Epithelial cell of esophagus (primary cell): ENCODE measurements around the gene CACNA1B.
A peak's percentile ranks its signal among the peaks of the same experiment; 100 is the strongest.
"Not testable (repeated sequence)": the region's sequence is repeated elsewhere in the genome, so short reads cannot be mapped to it uniquely, and the experiment has no call there.

Source experiments
- DNase-seq: peaks from one replicate; pipeline ENCODE4 v3.0.0; 2010; ENCODE audit warnings: low read depth
- H3K4me3 ChIP-seq: 2 replicates; pipeline ENCODE4 v1.5.1; 2011; ENCODE audit warnings: mild to moderate bottlenecking, low read length, control low read depth
- CTCF ChIP-seq: IDR thresholded peaks from 2 replicates; pipeline ENCODE4 v1.5.1; 2011; ENCODE audit warnings: low read depth, mild to moderate bottlenecking, low read length, control low read depth, inconsistent platforms; ENCODE audit not compliant: insufficient read depth; ENCODE audit errors: missing control alignments

The CACNA1B gene

GRCh38 chr9:138132946-138133705 is 255.5 kb downstream of the CACNA1B start:
- not testable (repeated sequence) for H3K4me3 ChIP-seq, DNase-seq

- not testable (repeated sequence) for DNase-seq, H3K4me3 ChIP-seq
Observed at GRCh38 chr9:138134581-138134980, 257.0 kb downstream of the CACNA1B start.

- H3K4me3 ChIP-seq, DNase-seq: not testable (repeated sequence)
Observed at GRCh38 chr9:138139096-138139495, 261.5 kb downstream of the CACNA1B start.

GRCh38 chr9:138140980-138141379 is 263.4 kb downstream of the CACNA1B start:
- H3K4me3 ChIP-seq: not testable (repeated sequence)

GRCh38 chr9:138142528-138143244 is 265.1 kb downstream of the CACNA1B start:
- not testable (repeated sequence) for H3K4me3 ChIP-seq, DNase-seq

More at GRCh38 chr9:138140980-138141379, 263.4 kb downstream of the CACNA1B start:
- not testable (repeated sequence) for DNase-seq

- not testable (repeated sequence) for DNase-seq, H3K4me3 ChIP-seq
Observed at GRCh38 chr9:138143491-138143890, 265.9 kb downstream of the CACNA1B start.

- peak; percentile 43 for DNase-seq
- not testable (repeated sequence) for H3K4me3 ChIP-seq
- peak; percentile 14 for TF ChIP-seq CTCF
Observed at GRCh38 chr9:138147556-138147955, 270.0 kb downstream of the CACNA1B start.

- DNase-seq: peak; percentile 57
- peak; percentile 30 for TF ChIP-seq CTCF
- peak overlapping the region; percentile 58 for H3K4me3 ChIP-seq
Observed at GRCh38 chr9:138149672-138150656, 272.4 kb downstream of the CACNA1B start.

GRCh38 chr9:138155788-138156187 is 278.2 kb downstream of the CACNA1B start:
- H3K4me3 ChIP-seq: not testable (repeated sequence)

GRCh38 chr9:138166793-138167192 is 289.2 kb downstream of the CACNA1B start:
- not testable (repeated sequence) for DNase-seq, H3K4me3 ChIP-seq

More at GRCh38 chr9:138155788-138156187, 278.2 kb downstream of the CACNA1B start:
- not testable (repeated sequence) for DNase-seq
